H1 (cell line): Measurements from ENCODE around the gene SPTBN5. TPM values are rescaled to one million over a fixed set of nuclear protein-coding genes. Genes with fewer than 3 reads are reported as not detected.

Source experiments
- CHD7 ChIP-seq: fragments of 300-600 bp; sonication (generic); IDR thresholded peaks from 2 replicates; pipeline ENCODE4 v1.7.1; 2012; ENCODE audit warnings: low read length, moderate library complexity, mild to moderate bottlenecking, inconsistent platforms; ENCODE audit not compliant: insufficient replicate concordance
- CTCF ChIP-seq, 3 experiments: IDR thresholded peaks; 1 replicate in 2 of 3; 2 replicates in 1 of 3; pipeline versions ENCODE4 v1.5.1 to v1.6.1; 2011; ENCODE audit warnings: low read length in 3 of 3, mild to moderate bottlenecking in 3 of 3, inconsistent platforms in 2 of 3, low read depth in 1 of 3, moderate library complexity in 1 of 3; ENCODE audit not compliant: insufficient read depth in 1 of 3; ENCODE audit errors: control extremely low read depth in 1 of 3
- E2F6 ChIP-seq: IDR thresholded peaks from 2 replicates; pipeline ENCODE4 v1.6.1; 2012; ENCODE audit warnings: inconsistent platforms
- MAX ChIP-seq: IDR thresholded peaks from 2 replicates; pipeline ENCODE4 v1.6.1; 2012; ENCODE audit warnings: inconsistent platforms
- RFX5 ChIP-seq: IDR thresholded peaks from 2 replicates; pipeline ENCODE4 v1.6.1; 2011; ENCODE audit warnings: low read depth, low read length, improper control_type of control experiment, borderline replicate concordance
- RNF2 ChIP-seq: fragments of 200-900, 300-1000 bp; sonication (generic); IDR thresholded peaks from 2 replicates; pipeline ENCODE4 v1.7.1; 2016; ENCODE audit warnings: borderline replicate concordance, low read depth, mild to moderate bottlenecking, antibody characterized with exemption, low read length; ENCODE audit not compliant: poor library complexity, severe bottlenecking; ENCODE audit errors: missing control alignments
- SIRT6 ChIP-seq: IDR thresholded peaks from one replicate; pipeline ENCODE4 v1.7.1; 2012; ENCODE audit warnings: low read length, inconsistent platforms
- polyA plus RNA-seq, 7 experiments: library from polyadenylated mRNA; depleted of rRNA in 3 of 7; stranded (reverse) in 5 of 7; unstranded in 2 of 7; fragments of >200 nt in 5 of 7; fragments of 200-250 nt in 2 of 7; gene quantifications; 1 replicate in 5 of 7; 2 replicates in 1 of 7; 4 replicates in 1 of 7; pipeline versions ENCODE4 v1.2.1 to v1.2.3, GENCODE V29; 2011 to 2013; ENCODE audit warnings: missing spikeins in 2 of 7, mixed read lengths in 2 of 7
- total RNA-seq: library from RNA; stranded (reverse); fragmentation: NEBNext Ultra II Directional; extraction: Animal tissue kit (Norgen Biotek cat#: 25700); gene quantifications from 2 replicates; pipeline ENCODE4 v1.2.1, GENCODE V29; 2021

SPTBN5 gene
- total and polyA plus RNA-seq, 2 of the 8 experiments (the other 6 are each of a cell fraction or from before 2014, with no cell fraction given): 0.32 to 0.84 TPM

GRCh38 chr15:41914411-41914810, 20.6 kb upstream of the SPTBN5 start (continued):
- no peak for TF ChIP-seq CHD7
- no peak for TF ChIP-seq E2F6
- no peak for TF ChIP-seq RFX5
- TF ChIP-seq RNF2: no peak
- no peak for TF ChIP-seq MAX
- TF ChIP-seq SIRT6: no peak
- TF ChIP-seq CTCF (IDR thresholded peaks at IDR 0.05; ENCODE audit: control extremely low read depth in 1 of 3, insufficient read depth in 1 of 3, low read depth in 1 of 3, low read length in 3 of 3): no peak
